ENCODE results near the gene PLEKHN1.

DNA sequence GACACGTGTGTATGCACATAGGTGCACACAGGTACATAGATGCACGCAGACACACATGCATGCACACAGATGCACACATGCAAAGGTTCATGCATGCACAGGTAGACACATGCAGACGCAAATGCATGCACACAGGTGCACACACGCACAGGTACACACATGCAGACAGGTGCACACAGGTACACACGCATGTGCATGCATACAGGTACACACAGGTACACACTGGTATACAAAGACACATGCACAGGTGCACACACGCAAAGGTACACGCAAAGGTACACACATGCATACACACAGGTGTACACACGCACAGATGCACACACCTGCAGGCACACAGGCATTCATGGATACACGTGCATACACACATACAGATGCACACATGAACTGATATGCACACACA lies 16.0 kb upstream of the PLEKHN1 start:
- TF ChIP-seq, protein P1, sequence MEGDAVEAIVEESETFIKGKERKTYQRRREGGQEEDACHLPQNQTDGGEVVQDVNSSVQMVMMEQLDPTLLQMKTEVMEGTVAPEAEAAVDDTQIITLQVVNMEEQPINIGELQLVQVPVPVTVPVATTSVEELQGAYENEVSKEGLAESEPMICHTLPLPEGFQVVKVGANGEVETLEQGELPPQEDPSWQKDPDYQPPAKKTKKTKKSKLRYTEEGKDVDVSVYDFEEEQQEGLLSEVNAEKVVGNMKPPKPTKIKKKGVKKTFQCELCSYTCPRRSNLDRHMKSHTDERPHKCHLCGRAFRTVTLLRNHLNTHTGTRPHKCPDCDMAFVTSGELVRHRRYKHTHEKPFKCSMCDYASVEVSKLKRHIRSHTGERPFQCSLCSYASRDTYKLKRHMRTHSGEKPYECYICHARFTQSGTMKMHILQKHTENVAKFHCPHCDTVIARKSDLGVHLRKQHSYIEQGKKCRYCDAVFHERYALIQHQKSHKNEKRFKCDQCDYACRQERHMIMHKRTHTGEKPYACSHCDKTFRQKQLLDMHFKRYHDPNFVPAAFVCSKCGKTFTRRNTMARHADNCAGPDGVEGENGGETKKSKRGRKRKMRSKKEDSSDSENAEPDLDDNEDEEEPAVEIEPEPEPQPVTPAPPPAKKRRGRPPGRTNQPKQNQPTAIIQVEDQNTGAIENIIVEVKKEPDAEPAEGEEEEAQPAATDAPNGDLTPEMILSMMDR (IDR thresholded peaks at IDR 0.05): no peak
- no peak for TF ChIP-seq RAD21 (IDR thresholded peaks at IDR 0.05; ENCODE audit: low read length)
- no peak for TF ChIP-seq EP300 (IDR thresholded peaks at IDR 0.05; ENCODE audit: borderline replicate concordance in 1 of 2, low read depth in 1 of 2, low read length in 1 of 2)
- TF ChIP-seq, protein P2, sequence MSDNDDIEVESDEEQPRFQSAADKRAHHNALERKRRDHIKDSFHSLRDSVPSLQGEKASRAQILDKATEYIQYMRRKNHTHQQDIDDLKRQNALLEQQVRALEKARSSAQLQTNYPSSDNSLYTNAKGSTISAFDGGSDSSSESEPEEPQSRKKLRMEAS (IDR thresholded peaks at IDR 0.05; ENCODE audit: low read depth): no peak
- TF ChIP-seq SIN3A (IDR thresholded peaks at IDR 0.05; ENCODE audit: borderline replicate concordance, low read depth, low read length): no peak
- TF ChIP-seq RCOR1 (IDR thresholded peaks at IDR 0.05; ENCODE audit: low read length): no peak
- TF ChIP-seq TEAD4 (IDR thresholded peaks at IDR 0.05; ENCODE audit: borderline replicate concordance, insufficient read depth): no peak
- no peak for TF ChIP-seq GABPA (IDR thresholded peaks at IDR 0.05; ENCODE audit: low read depth)
- TF ChIP-seq, protein P3, sequence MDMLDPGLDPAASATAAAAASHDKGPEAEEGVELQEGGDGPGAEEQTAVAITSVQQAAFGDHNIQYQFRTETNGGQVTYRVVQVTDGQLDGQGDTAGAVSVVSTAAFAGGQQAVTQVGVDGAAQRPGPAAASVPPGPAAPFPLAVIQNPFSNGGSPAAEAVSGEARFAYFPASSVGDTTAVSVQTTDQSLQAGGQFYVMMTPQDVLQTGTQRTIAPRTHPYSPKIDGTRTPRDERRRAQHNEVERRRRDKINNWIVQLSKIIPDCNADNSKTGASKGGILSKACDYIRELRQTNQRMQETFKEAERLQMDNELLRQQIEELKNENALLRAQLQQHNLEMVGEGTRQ (IDR thresholded peaks at IDR 0.05; ENCODE audit: borderline replicate concordance, low read depth, low read length): no peak
- TF ChIP-seq, protein P4, sequence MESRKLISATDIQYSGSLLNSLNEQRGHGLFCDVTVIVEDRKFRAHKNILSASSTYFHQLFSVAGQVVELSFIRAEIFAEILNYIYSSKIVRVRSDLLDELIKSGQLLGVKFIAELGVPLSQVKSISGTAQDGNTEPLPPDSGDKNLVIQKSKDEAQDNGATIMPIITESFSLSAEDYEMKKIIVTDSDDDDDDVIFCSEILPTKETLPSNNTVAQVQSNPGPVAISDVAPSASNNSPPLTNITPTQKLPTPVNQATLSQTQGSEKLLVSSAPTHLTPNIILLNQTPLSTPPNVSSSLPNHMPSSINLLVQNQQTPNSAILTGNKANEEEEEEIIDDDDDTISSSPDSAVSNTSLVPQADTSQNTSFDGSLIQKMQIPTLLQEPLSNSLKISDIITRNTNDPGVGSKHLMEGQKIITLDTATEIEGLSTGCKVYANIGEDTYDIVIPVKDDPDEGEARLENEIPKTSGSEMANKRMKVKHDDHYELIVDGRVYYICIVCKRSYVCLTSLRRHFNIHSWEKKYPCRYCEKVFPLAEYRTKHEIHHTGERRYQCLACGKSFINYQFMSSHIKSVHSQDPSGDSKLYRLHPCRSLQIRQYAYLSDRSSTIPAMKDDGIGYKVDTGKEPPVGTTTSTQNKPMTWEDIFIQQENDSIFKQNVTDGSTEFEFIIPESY (IDR thresholded peaks at IDR 0.05; ENCODE audit: borderline replicate concordance, low read depth): no peak
- TF ChIP-seq, protein P5, sequence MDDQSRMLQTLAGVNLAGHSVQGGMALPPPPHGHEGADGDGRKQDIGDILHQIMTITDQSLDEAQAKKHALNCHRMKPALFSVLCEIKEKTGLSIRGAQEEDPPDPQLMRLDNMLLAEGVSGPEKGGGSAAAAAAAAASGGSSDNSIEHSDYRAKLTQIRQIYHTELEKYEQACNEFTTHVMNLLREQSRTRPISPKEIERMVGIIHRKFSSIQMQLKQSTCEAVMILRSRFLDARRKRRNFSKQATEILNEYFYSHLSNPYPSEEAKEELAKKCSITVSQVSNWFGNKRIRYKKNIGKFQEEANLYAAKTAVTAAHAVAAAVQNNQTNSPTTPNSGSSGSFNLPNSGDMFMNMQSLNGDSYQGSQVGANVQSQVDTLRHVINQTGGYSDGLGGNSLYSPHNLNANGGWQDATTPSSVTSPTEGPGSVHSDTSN (IDR thresholded peaks at IDR 0.05): no peak
- no peak for TF ChIP-seq POLR2AphosphoS5 (IDR thresholded peaks at IDR 0.05; ENCODE audit: low read depth, low read length)

All from SK-N-SH (cell line).